CD14-positive monocyte (primary cell): Measurements from ENCODE around the gene MOB1A. TPM values are rescaled to one million over a fixed set of nuclear protein-coding genes. Genes with fewer than 3 reads are reported as not detected.

Experiments used
- DNase-seq, 3 donors: peaks; one replicate each; pipeline ENCODE4 v3.0.0-alpha.2; 2011 to 2022
- H2AFZ ChIP-seq: 2 replicates; pipeline ENCODE4 v1.6.0; 2012; ENCODE audit warnings: mild to moderate bottlenecking, low read depth, low read length, inconsistent platforms; ENCODE audit not compliant: insufficient read depth, poor library complexity, severe bottlenecking
- H3K27ac ChIP-seq, 2 donors: 1 replicate in 1 of 2; 2 replicates in 1 of 2; pipeline ENCODE4 v1.5.1; 2012 to 2013; ENCODE audit warnings: low read length in 2 of 2, control low read depth in 1 of 2, inconsistent platforms in 1 of 2, low read depth in 1 of 2, mild to moderate bottlenecking in 1 of 2
- H3K27me3 ChIP-seq, 2 donors: one replicate each; pipeline versions ENCODE4 v1.6.0 to v1.6.1; 2011 to 2013; ENCODE audit warnings: low read length in 2 of 2; ENCODE audit not compliant: control insufficient read depth in 2 of 2, insufficient read depth in 2 of 2
- H3K36me3 ChIP-seq, 2 donors: replicated peaks in 1 of 2; 1 replicate in 1 of 2; 2 replicates in 1 of 2; pipeline versions ENCODE4 v1.5.1 to v1.6.1; 2012 to 2013; ENCODE audit warnings: low read length in 2 of 2, control low read depth in 1 of 2, inconsistent platforms in 1 of 2, mild to moderate bottlenecking in 1 of 2; ENCODE audit not compliant: insufficient read depth in 2 of 2, control insufficient read depth in 1 of 2
- H3K4me1 ChIP-seq, 2 donors: 1 replicate in 1 of 2; 2 replicates in 1 of 2; pipeline versions ENCODE4 v1.5.1 to v1.6.1; 2012 to 2013; ENCODE audit warnings: low read length in 2 of 2, control low read depth in 1 of 2, inconsistent platforms in 1 of 2, mild to moderate bottlenecking in 1 of 2, moderate library complexity in 1 of 2; ENCODE audit not compliant: insufficient read depth in 2 of 2, control insufficient read depth in 1 of 2
- H3K4me2 ChIP-seq: replicated peaks from 2 replicates; pipeline ENCODE3; 2012; ENCODE audit warnings: low read length, moderate library complexity, mild to moderate bottlenecking; ENCODE audit not compliant: poor library complexity, severe bottlenecking; ENCODE audit errors: extremely low read depth
- H3K4me3 ChIP-seq, 3 experiments: fragments of 200-600 bp in 1 of 3; sonication (generic) in 1 of 3; replicated peaks in 1 of 3; 1 replicate in 2 of 3; 2 replicates in 1 of 3; pipeline ENCODE4 v1.5.1; 2011 to 2013; ENCODE audit warnings: low read length in 3 of 3, mild to moderate bottlenecking in 3 of 3, control low read depth in 2 of 3, low read depth in 2 of 3, inconsistent platforms in 1 of 3, moderate library complexity in 1 of 3
- H3K79me2 ChIP-seq: 2 replicates; pipeline ENCODE4 v1.6.0; 2012; ENCODE audit warnings: mild to moderate bottlenecking, control low read depth, inconsistent platforms, low read length, moderate library complexity; ENCODE audit not compliant: insufficient read depth
- H3K9ac ChIP-seq: 2 replicates; pipeline ENCODE4 v1.6.0; 2017; ENCODE audit warnings: low read length, mild to moderate bottlenecking; ENCODE audit not compliant: insufficient read depth, poor library complexity, severe bottlenecking
- H3K9me3 ChIP-seq, 2 donors: replicated peaks in 1 of 2; 1 replicate in 1 of 2; 2 replicates in 1 of 2; pipeline versions ENCODE4 v1.5.1 to v1.6.1; 2012 to 2013; ENCODE audit warnings: low read length in 2 of 2, control low read depth in 1 of 2; ENCODE audit not compliant: control insufficient read depth in 1 of 2, insufficient read depth in 1 of 2
- H4K20me1 ChIP-seq: 2 replicates; pipeline ENCODE4 v1.6.0; 2012; ENCODE audit warnings: mild to moderate bottlenecking, low read length, control low read depth, moderate library complexity; ENCODE audit not compliant: insufficient read depth
- H3K27ac Mint-ChIP-seq, 7 donors: one replicate each; pipeline ENCODE4 v1.8.0; 2020; ENCODE audit warnings: mild to moderate bottlenecking in 7 of 7, mixed read lengths in 7 of 7, moderate library complexity in 6 of 7, inconsistent platforms in 2 of 7
- H3K27me3 Mint-ChIP-seq, 3 donors: one replicate each; pipeline ENCODE4 v1.8.0; 2021 to 2022; ENCODE audit warnings: low read depth in 3 of 3, mild to moderate bottlenecking in 3 of 3, mixed read lengths in 3 of 3, moderate library complexity in 3 of 3, inconsistent platforms in 1 of 3
- H3K36me3 Mint-ChIP-seq, 2 donors: one replicate each; pipeline ENCODE4 v1.8.0; 2020; ENCODE audit warnings: mixed read lengths in 2 of 2, inconsistent platforms in 1 of 2, mild to moderate bottlenecking in 1 of 2
- H3K4me1 Mint-ChIP-seq: one replicate; pipeline ENCODE4 v1.8.0; 2020; ENCODE audit warnings: mild to moderate bottlenecking, mixed read lengths
- H3K4me3 Mint-ChIP-seq, 2 donors: one replicate each; pipeline ENCODE4 v1.8.0; 2020; ENCODE audit warnings: mild to moderate bottlenecking in 2 of 2, mixed read lengths in 2 of 2, moderate library complexity in 1 of 2
- H3K9me3 Mint-ChIP-seq, 7 donors: one replicate each; pipeline ENCODE4 v1.8.0; 2020 to 2022; ENCODE audit warnings: mixed read lengths in 7 of 7, mild to moderate bottlenecking in 6 of 7, moderate library complexity in 6 of 7, inconsistent platforms in 2 of 7
- CTCF ChIP-seq: fragments of 200-600 bp; IDR thresholded peaks from one replicate; pipeline ENCODE4 v1.8.0; 2022; ENCODE audit warnings: antibody characterized with exemption, mild to moderate bottlenecking
- WGBS: methylation state at CpG from one replicate; pipeline ENCODE4 v1.1.5; 2013; ENCODE audit warnings: missing lambda C conversion rate; ENCODE audit not compliant: insufficient coverage; 5-methylcytosine and 5-hydroxymethylcytosine counted together
- intact Hi-C, 2 donors: fragments of 100-400 bp; cut with micrococcal nuclease; formaldehyde crosslinking; loops; one replicate each; pipeline versions ENCODE4 v1.15.0 to v1.15.1; 2023
- polyA plus RNA-seq, 3 donors: library from polyadenylated mRNA; depleted of rRNA in 1 of 3; unstranded in 2 of 3; stranded (reverse) in 1 of 3; fragments of 300-500 nt in 2 of 3; fragments of >200 nt in 1 of 3; fragmentation: Illumina TruSeq in 2 of 3; gene quantifications; 1 replicate in 2 of 3; 2 replicates in 1 of 3; pipeline ENCODE4 v1.2.3, GENCODE V29; 2012 to 2021

MOB1A gene
- polyA plus RNA-seq, 3 donors = 55.0 to 367 (median 285) TPM

- peaks cover 25 to 38% of the 10 kb centered on the region in 2 donors for H3K4me1 ChIP-seq
- Mint-ChIP-seq H3K27ac (peak overlapping the region; percentile 96 to 98 (median 97)), H3K36me3 (peaks cover 8 to 17% of the 10 kb centered on the region in 2 donors), H3K27me3 (peaks cover 0 to 5% (median 1%) of the 10 kb centered on the region in 3 donors), H3K4me1 (peaks cover 38% of the 10 kb centered on the region), H3K4me3 (peak overlapping the region; percentile 92 to 100), H3K9me3 (peaks cover 0 to 5% (median 0%) of the 10 kb centered on the region in 7 donors)
- peak overlapping the region; percentile 81 for H3K4me2 ChIP-seq
- TF ChIP-seq CTCF = peak; percentile 52
- no peaks in the 10 kb centered on the region for H3K27me3 ChIP-seq
- H4K20me1 ChIP-seq = peaks cover 46% of the 10 kb centered on the region
- intact Hi-C loops = loop anchor here in 1 of 2 donors (2.0 to 10.0 kb wide), 3 partner anchors 18 to 274 kb away; partner anchors contain the start of gene DGUOK
- peaks cover under 1 to 17% of the 10 kb centered on the region in 2 donors for H3K36me3 ChIP-seq
- no peaks in the 10 kb centered on the region for H3K9me3 ChIP-seq
- H3K79me2 ChIP-seq = peaks cover 57% of the 10 kb centered on the region
- peak overlapping the region; percentile 86 to 94 for H3K27ac ChIP-seq
- peak in 1 of 3 donors; percentile 11 for DNase-seq
- peak overlapping the region; percentile 58 to 78 (median 71) for H3K4me3 ChIP-seq
- 0% methylated on average over 3 of the region's 20 CpGs for WGBS
- H2AFZ ChIP-seq = peak overlapping the region; percentile 75
- peak overlapping the region; percentile 94 for H3K9ac ChIP-seq
These were observed 20.6 kb upstream of the MOB1A start for GRCh38 chr2:74199275-74199701.

DNA sequence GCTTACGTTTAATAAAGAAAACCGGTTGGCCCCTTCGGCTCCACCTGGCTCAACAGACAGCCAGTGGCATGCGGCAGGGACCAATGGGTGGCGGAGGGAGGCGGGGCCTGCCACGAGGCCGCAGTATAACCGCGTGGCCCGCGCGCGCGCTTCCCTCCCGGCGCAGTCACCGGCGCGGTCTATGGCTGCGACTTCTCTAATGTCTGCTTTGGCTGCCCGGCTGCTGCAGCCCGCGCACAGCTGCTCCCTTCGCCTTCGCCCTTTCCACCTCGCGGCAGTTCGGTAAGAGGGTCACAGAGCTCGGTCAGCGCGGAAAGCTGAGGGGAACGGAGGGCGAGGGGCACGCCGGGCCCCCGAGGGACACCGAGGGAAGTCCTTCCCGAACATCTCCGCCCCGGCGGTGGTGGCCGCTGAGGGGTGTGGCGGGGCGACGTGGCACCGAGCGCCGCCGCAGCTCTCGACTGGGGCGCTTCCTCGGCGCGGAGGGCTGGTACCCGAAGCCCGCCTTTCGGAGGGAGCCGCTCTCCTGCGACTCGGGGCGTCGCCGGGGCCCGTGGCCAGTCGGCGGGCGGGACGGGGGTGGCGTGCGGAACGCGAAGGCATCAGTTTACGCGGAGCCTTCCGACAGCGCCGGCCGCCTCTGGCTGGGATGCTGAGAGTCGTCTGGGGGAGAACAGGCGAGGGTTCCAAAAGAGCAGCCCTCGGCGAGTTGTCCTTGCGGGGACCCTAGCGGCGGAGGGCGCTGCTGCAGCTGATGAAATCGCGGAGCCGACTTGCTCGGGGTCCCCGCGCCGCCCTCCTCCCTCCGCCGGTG is 20.0 kb upstream of the MOB1A start, which contains the start of gene MTHFD2:
Gene MTHFD2, plus strand, starts transcription at position 155 of the 814 bp plus-strand sequence. Its CDS starts 27 bp downstream, at position 182.
- H3K4me2 ChIP-seq = peak within 1 kb of the TSS; percentile 81
- intact Hi-C loops = loop anchor here in 1 of 2 donors (2.0 to 10.0 kb wide), 3 partner anchors 18 to 274 kb away; partner anchors contain the start of gene DGUOK
- H3K79me2 ChIP-seq = peaks cover 50% of the 10 kb centered on the region

More for the DNA sequence above, 20.0 kb upstream of the MOB1A start, which contains the start of gene MTHFD2:
- Mint-ChIP-seq H3K36me3 (peaks cover 6 to 17% of the 10 kb centered on the region in 2 donors), H3K4me1 (peaks cover 36% of the 10 kb centered on the region), H3K27me3 (peaks cover 0 to 5% (median 1%) of the 10 kb centered on the region in 3 donors), H3K9me3 (peaks cover 0 to 5% (median 0%) of the 10 kb centered on the region in 7 donors), H3K27ac (peak within 1 kb of the TSS; percentile 96 to 98 (median 97)), H3K4me3 (peak within 1 kb of the TSS; percentile 92 to 100)
- Histone ChIP-seq H3K9me3 (no peaks in the 10 kb centered on the region), H2AFZ (peak within 1 kb of the TSS; percentile 75), H3K9ac (peak within 1 kb of the TSS; percentile 94), H3K4me1 (peaks cover 25 to 38% of the 10 kb centered on the region in 2 donors), H4K20me1 (peaks cover 41% of the 10 kb centered on the region), H3K27ac (peak within 1 kb of the TSS; percentile 86 to 94), H3K36me3 (peaks cover 0 to 10% of the 10 kb centered on the region in 2 donors), H3K4me3 (peak within 1 kb of the TSS; percentile 58 to 78 (median 71)), H3K27me3 (no peaks in the 10 kb centered on the region)
- under 1% methylated on average over 95 of the region's 96 CpGs for WGBS
- DNase-seq = peak; percentile 96 to 98 (median 96)
- peak; percentile 92 for TF ChIP-seq CTCF
